A549 (cell line): ENCODE data around the gene RPS23. TPM values are rescaled to one million over a fixed set of nuclear protein-coding genes. Genes with fewer than 3 reads are reported as not detected.

Source experiments
- ATAC-seq, 2 experiments: fragments of 200-7000 bp in 1 of 2; fragments of >200 bp in 1 of 2; cut with Nextera tagmentation in 1 of 2; cut with Tn5 transposase in 1 of 2; 3 replicates each; pipeline versions ENCODE4 v1.8.0 to v1.9.1; 2018 to 2020; ENCODE audit warnings: mild to moderate bottlenecking in 1 of 2, moderate library complexity in 1 of 2
- CTCF ChIA-PET: fragments of 300-600 bp; sonication (Branson Sonifier 250); formaldehyde crosslinking; extraction: SDS; loops from one replicate; lab custom pipeline; 2021; ENCODE audit warnings: antibody characterized with exemption, inconsistent platforms; lab: Yijun Ruan, JAX
- POLR2A ChIA-PET: fragments of 350-600 bp; formaldehyde crosslinking; extraction: SDS; loops from one replicate; lab custom pipeline; 2021; ENCODE audit warnings: antibody characterized with exemption, inconsistent platforms; lab: Yijun Ruan, JAX
- DNase-seq, 2 experiments: peaks; one replicate each; pipeline versions ENCODE4 v3.0.0 to v3.0.0-alpha.2; 2011 to 2016; ENCODE audit warnings: low read depth in 1 of 2, low spot score in 1 of 2
- FAIRE-seq: peaks from 2 replicates; lab custom pipeline; 2011; peaks lifted over from hg19 to GRCh38; lab: Jason Lieb, UNC
- H3K27ac ChIP-seq, 2 experiments: fragments of >200 bp; sonication (Bioruptor Twin); formaldehyde crosslinking; 3 replicates each; pipeline ENCODE4 v1.5.1; 2016 to 2017
- H3K4me1 ChIP-seq: fragments of >200 bp; sonication (Bioruptor Twin); formaldehyde crosslinking; 3 replicates; pipeline ENCODE4 v1.6.1; 2016
- H3K4me2 ChIP-seq: fragments of >200 bp; sonication (Bioruptor Twin); formaldehyde crosslinking; 3 replicates; pipeline ENCODE4 v1.6.1; 2016
- H3K4me3 ChIP-seq: fragments of >200 bp; sonication (Bioruptor Twin); formaldehyde crosslinking; 3 replicates; pipeline ENCODE4 v1.5.1; 2016
- H3K9me3 ChIP-seq: fragments of >200 bp; sonication (Bioruptor Twin); formaldehyde crosslinking; 3 replicates; pipeline ENCODE4 v1.6.1; 2016
- BCL3 ChIP-seq: fragments of >200 bp; sonication (Bioruptor Twin); formaldehyde crosslinking; IDR thresholded peaks from 3 replicates; pipeline ENCODE4 v1.6.1; 2016
- CBX2 ChIP-seq: fragments of 200-600 bp; sonication (generic); IDR thresholded peaks from 2 replicates; pipeline ENCODE4 v1.6.1; 2016; ENCODE audit warnings: low read depth, mild to moderate bottlenecking, borderline replicate concordance
- CHD2 ChIP-seq: fragments of 150-350 bp; IDR thresholded peaks from 2 replicates; pipeline ENCODE4 v1.6.1; 2014; ENCODE audit warnings: low read length; ENCODE audit not compliant: partially characterized antibody
- CHD4 ChIP-seq: fragments of 200-600 bp; sonication (generic); IDR thresholded peaks from 2 replicates; pipeline ENCODE4 v1.6.1; 2016; ENCODE audit warnings: antibody characterized with exemption, mild to moderate bottlenecking, borderline replicate concordance
- EHMT2 ChIP-seq: fragments of 200-600 bp; sonication (generic); IDR thresholded peaks from 2 replicates; pipeline ENCODE4 v1.6.1; 2016; ENCODE audit warnings: antibody characterized with exemption, low read depth, mild to moderate bottlenecking, moderate library complexity
- ELK1 ChIP-seq: fragments of 150-350 bp; IDR thresholded peaks from 2 replicates; pipeline ENCODE4 v1.6.1; 2014; ENCODE audit warnings: low read depth, mild to moderate bottlenecking, low read length
- ESRRA ChIP-seq: fragments of 150-350 bp; IDR thresholded peaks from 2 replicates; pipeline ENCODE4 v1.6.1; 2014; ENCODE audit warnings: mild to moderate bottlenecking, low read length, borderline replicate concordance
- FOSB ChIP-seq: fragments of 250-450 bp; sonication (Bioruptor Pico); IDR thresholded peaks from 2 replicates; pipeline ENCODE4 v1.5.0; 2020; ENCODE audit warnings: mild to moderate bottlenecking, moderate library complexity
- FOSL2 ChIP-seq, 2 experiments: fragments of 450-650 bp in 1 of 2; fragments of >200 bp in 1 of 2; sonication (Bioruptor Twin) in 1 of 2; formaldehyde crosslinking; IDR thresholded peaks; 2 replicates each; pipeline versions ENCODE4 v1.5.0 to v1.6.1; 2016 to 2020; ENCODE audit warnings: mild to moderate bottlenecking in 1 of 2, moderate library complexity in 1 of 2
- FOXS1 ChIP-seq: fragments of 250-450 bp; sonication (Bioruptor Pico); IDR thresholded peaks from 2 replicates; pipeline ENCODE4 v1.5.0; 2020; ENCODE audit warnings: mild to moderate bottlenecking, moderate library complexity
- HEYL ChIP-seq: fragments of 250-450 bp; sonication (Bioruptor Pico); IDR thresholded peaks from 2 replicates; pipeline ENCODE4 v1.8.0; 2021; ENCODE audit warnings: mild to moderate bottlenecking, moderate library complexity
- HMGXB4 ChIP-seq: fragments of 250-450 bp; sonication (Bioruptor Pico); IDR thresholded peaks from 2 replicates; pipeline ENCODE4 v1.5.0; 2021; ENCODE audit warnings: mild to moderate bottlenecking, moderate library complexity, borderline replicate concordance
- HOXB13 ChIP-seq: fragments of 250-450 bp; sonication (Bioruptor Pico); IDR thresholded peaks from 2 replicates; pipeline ENCODE4 v1.5.0; 2020; ENCODE audit warnings: low read depth, mild to moderate bottlenecking, moderate library complexity
- KDM5A ChIP-seq: fragments of 200-600 bp; sonication (generic); IDR thresholded peaks from 2 replicates; pipeline ENCODE4 v1.6.1; 2016; ENCODE audit warnings: antibody characterized with exemption, mild to moderate bottlenecking
- MAFK ChIP-seq: fragments of 450-650 bp; IDR thresholded peaks from 2 replicates; pipeline ENCODE4 v1.6.1; 2014; ENCODE audit not compliant: partially characterized antibody
- MAZ ChIP-seq: fragments of 150-350 bp; IDR thresholded peaks from 2 replicates; pipeline ENCODE4 v1.6.1; 2014; ENCODE audit warnings: antibody characterized with exemption, low read depth, low read length, borderline replicate concordance
- NFE2L2 ChIP-seq: fragments of 150-350 bp; conservative IDR thresholded peaks from 2 replicates; pipeline ENCODE4 v1.6.1; 2014; ENCODE audit warnings: low read length
- PBX3 ChIP-seq: IDR thresholded peaks from 2 replicates; pipeline ENCODE4 v1.6.1; 2012
- PHF8 ChIP-seq: fragments of 200-600 bp; sonication (generic); IDR thresholded peaks from 2 replicates; pipeline ENCODE4 v1.6.1; 2016; ENCODE audit warnings: low read depth, mild to moderate bottlenecking, antibody characterized with exemption, moderate library complexity, borderline replicate concordance
- POLR2A ChIP-seq: IDR thresholded peaks from 2 replicates; pipeline ENCODE4 v1.6.1; 2012; ENCODE audit warnings: mild to moderate bottlenecking, low read length
- RARB ChIP-seq: fragments of 250-450 bp; sonication (Bioruptor Pico); IDR thresholded peaks from 2 replicates; pipeline ENCODE4 v1.8.0; 2021; ENCODE audit warnings: mild to moderate bottlenecking, moderate library complexity
- REST ChIP-seq: fragments of 200-600 bp; sonication (generic); IDR thresholded peaks from 2 replicates; pipeline ENCODE4 v1.6.1; 2016; ENCODE audit warnings: antibody characterized with exemption, mild to moderate bottlenecking, moderate library complexity
- RNF2 ChIP-seq: fragments of 200-600 bp; sonication (generic); IDR thresholded peaks from 2 replicates; pipeline ENCODE4 v1.6.1; 2016; ENCODE audit warnings: low read depth, mild to moderate bottlenecking, antibody characterized with exemption, moderate library complexity, borderline replicate concordance
- TFCP2L1 ChIP-seq: fragments of 250-450 bp; sonication (Bioruptor Pico); IDR thresholded peaks from 2 replicates; pipeline ENCODE4 v1.5.0; 2021; ENCODE audit warnings: mild to moderate bottlenecking
- ZFP36 ChIP-seq: fragments of 450-650 bp; IDR thresholded peaks from 2 replicates; pipeline ENCODE4 v1.6.1; 2014; ENCODE audit warnings: borderline replicate concordance; ENCODE audit not compliant: partially characterized antibody
- ZNF302 ChIP-seq: fragments of 250-450 bp; sonication (Bioruptor Pico); IDR thresholded peaks from 2 replicates; pipeline ENCODE4 v1.9.0; 2021; ENCODE audit warnings: inconsistent platforms, mild to moderate bottlenecking, moderate library complexity
- ZSCAN20 ChIP-seq: fragments of 250-450 bp; sonication (Bioruptor Pico); IDR thresholded peaks from 2 replicates; pipeline ENCODE4 v1.8.0; 2022; ENCODE audit warnings: mild to moderate bottlenecking, moderate library complexity
- WGBS: methylation state at CpG from one replicate; pipeline ENCODE4 v1.1.6; 2017; ENCODE audit errors: missing lambda C conversion rate; 5-methylcytosine and 5-hydroxymethylcytosine counted together
- polyA plus RNA-seq, 4 experiments: library from polyadenylated mRNA; depleted of rRNA in 3 of 4; stranded (reverse); fragments of >200 nt; fragmentation: RNase III in 1 of 4; extraction: RNeasy Plus Mini Kit Qiagen cat#74134 plus additional on column Dnase treatment in 1 of 4; gene quantifications; 2 replicates in 3 of 4; 3 replicates in 1 of 4; pipeline ENCODE4 v1.2.3, GENCODE V29; 2011 to 2017

Gene RPS23
- polyA plus RNA-seq, 2 of the 4 experiments (the other 2 are of a cell fraction), result 4,112 to 5,033 TPM

GRCh38 chr5:82298668-82299067, 20.5 kb upstream of the RPS23 start:
- no peak for FAIRE-seq
- DNase-seq, result no peak
- H3K4me3 ChIP-seq, result no peak overlapping the region
- no peak for TF ChIP-seq ESRRA
- TF ChIP-seq MAZ, result no peak
- TF ChIP-seq, all 56 proteins: peak for 0
- POLR2A ChIA-PET, result no interaction called here
- WGBS, result 16% methylated on average over 2 of the region's 2 CpGs
- Histone ChIP-seq H3K9me3 (no peaks in the 10 kb centered on the region), H3K4me2 (no peak overlapping the region), H3K27ac (no peak overlapping the region), H3K4me1 (no peaks in the 10 kb centered on the region)
- CTCF ChIA-PET, result no interaction called here
- ATAC-seq, result no peak

GRCh38 chr5:82297711-82298110, 19.6 kb upstream of the RPS23 start:
- TF ChIP-seq POLR2A, result no peak
- TF ChIP-seq FOXS1 (CRISPR knock-in tag), result no peak
- TF ChIP-seq PBX3, result no peak
- TF ChIP-seq NFE2L2, result no peak
- TF ChIP-seq ZNF302, result no peak
- TF ChIP-seq CBX2, result no peak
- no peak for TF ChIP-seq ZFP36
- TF ChIP-seq FOSB (CRISPR knock-in tag), result no peak
- TF ChIP-seq TFCP2L1 (CRISPR knock-in tag), result no peak
- TF ChIP-seq HOXB13, result no peak
- no peak for TF ChIP-seq BCL3
- no peak for TF ChIP-seq CHD2
- no peak for TF ChIP-seq EHMT2
- Histone ChIP-seq H3K9me3 (no peaks in the 10 kb centered on the region), H3K4me3 (no peak overlapping the region), H3K4me1 (no peaks in the 10 kb centered on the region), H3K4me2 (no peak overlapping the region), H3K27ac (no peak overlapping the region)
- ATAC-seq, result no peak
- WGBS, result 61% methylated on average over 3 of the region's 3 CpGs
- ChIA-PET CTCF (no interaction called here), POLR2A (no interaction called here)
- FAIRE-seq, result no peak
- DNase-seq, result no peak

GRCh38 chr5:82296929-82297328, 18.8 kb upstream of the RPS23 start:
- DNase-seq (no peak), ATAC-seq (no peak; a peak in 1 of 6 replicates), FAIRE-seq (no peak)
- no peak overlapping the region for H3K27ac ChIP-seq
- H3K9me3 ChIP-seq, result no peaks in the 10 kb centered on the region
- ChIA-PET POLR2A (no interaction called here), CTCF (no interaction called here)
- H3K4me3 ChIP-seq, result no peak overlapping the region
- H3K4me1 ChIP-seq, result no peaks in the 10 kb centered on the region
- H3K4me2 ChIP-seq, result no peak overlapping the region
- 84% methylated on average over 4 of the region's 4 CpGs for WGBS
- TF ChIP-seq ZSCAN20, result no peak
- TF ChIP-seq HEYL (CRISPR knock-in tag), result no peak
- no peak for TF ChIP-seq ELK1
- TF ChIP-seq FOSL2 (IDR thresholded peaks at IDR 0.05), result no peak
- no peak for TF ChIP-seq FOSL2 (CRISPR knock-in tag; IDR thresholded peaks at IDR 0.05)
- no peak for TF ChIP-seq RARB
- TF ChIP-seq MAFK, result no peak
- TF ChIP-seq PHF8, result no peak
- no peak for TF ChIP-seq RNF2
- TF ChIP-seq CHD4, result no peak
- TF ChIP-seq REST, result no peak
- TF ChIP-seq KDM5A, result no peak
- no peak for TF ChIP-seq HOXB13
- TF ChIP-seq HMGXB4 (CRISPR knock-in tag), result no peak
